HTR-8/SVneo (cell line): ENCODE measurements around the gene HBEGF.
"Not testable (repeated sequence)": the region's sequence is repeated elsewhere in the genome, so short reads cannot be mapped to it uniquely, and the experiment has no call there.

Experiments used
- DNase-seq: peaks from one replicate; pipeline ENCODE4 v3.0.0; 2011; ENCODE audit warnings: low spot score, mixed read lengths; ENCODE audit not compliant: insufficient read length
- FAIRE-seq: peaks from 2 replicates; lab custom pipeline; 2011; peaks lifted over from hg19 to GRCh38; lab: Jason Lieb, UNC

The HBEGF gene

GRCh38 chr5:140362311-140362710 is 15.9 kb upstream of the HBEGF start:
- DNase-seq: no peak
- FAIRE-seq: no peak

GRCh38 chr5:140361901-140362300 is 15.5 kb upstream of the HBEGF start:
- FAIRE-seq: no peak
- no peak for DNase-seq

- FAIRE-seq: no peak
- DNase-seq: no peak
Observed at GRCh38 chr5:140360681-140361479, 14.5 kb upstream of the HBEGF start.

- DNase-seq (no peak), FAIRE-seq (no peak)
Observed at GRCh38 chr5:140360101-140360500, 13.7 kb upstream of the HBEGF start, which contains the start of gene SLC4A9. TSS of gene SLC4A9 (plus strand) at chr5:140360194. CDS start at chr5:140360237, 43 bp downstream.

GRCh38 chr5:140358738-140359310 is 12.4 kb upstream of the HBEGF start:
- FAIRE-seq (no peak), DNase-seq (peak; percentile 53)

- peak; percentile 86 for FAIRE-seq
- peak; percentile 90 for DNase-seq
Observed at GRCh38 chr5:140357726-140358093, 11.3 kb upstream of the HBEGF start.

- no peak for DNase-seq
Observed at GRCh38 chr5:140356853-140357725, 10.7 kb upstream of the HBEGF start.

GRCh38 chr5:140355546-140355945 is 9.1 kb upstream of the HBEGF start:
- no peak for FAIRE-seq
- no peak for DNase-seq

More at GRCh38 chr5:140356853-140357725, 10.7 kb upstream of the HBEGF start:
- no peak for FAIRE-seq

GRCh38 chr5:140351609-140352334 is 5.4 kb upstream of the HBEGF start:
- FAIRE-seq: no peak
- DNase-seq: peak; percentile 66

- FAIRE-seq (no peak), DNase-seq (no peak)
Observed at GRCh38 chr5:140349244-140349643, 2.8 kb upstream of the HBEGF start.

GRCh38 chr5:140348104-140348503 is 1.7 kb upstream of the HBEGF start:
- FAIRE-seq: no peak

GRCh38 chr5:140347360-140347759 is 957 bp upstream of the HBEGF start:
- DNase-seq: no peak
- FAIRE-seq: no peak

More at GRCh38 chr5:140348104-140348503, 1.7 kb upstream of the HBEGF start:
- DNase-seq: no peak

- DNase-seq (peak; percentile 58), FAIRE-seq (no peak)
Observed at GRCh38 chr5:140345919-140346347, 470 bp downstream of the HBEGF start.

- DNase-seq: peak; percentile 46
Observed at GRCh38 chr5:140344683-140345423, 1.6 kb downstream of the HBEGF start.

GRCh38 chr5:140343849-140344248 is 2.6 kb downstream of the HBEGF start:
- not testable (repeated sequence) for FAIRE-seq, DNase-seq

More at GRCh38 chr5:140344683-140345423, 1.6 kb downstream of the HBEGF start:
- FAIRE-seq: peak; percentile 69

GRCh38 chr5:140342896-140343295 is 3.5 kb downstream of the HBEGF start:
- DNase-seq: no peak
- FAIRE-seq: no peak

- DNase-seq (no peak), FAIRE-seq (no peak)
Observed at GRCh38 chr5:140342287-140342686, 4.1 kb downstream of the HBEGF start.

- DNase-seq: no peak
- no peak for FAIRE-seq
Observed at GRCh38 chr5:140341591-140341990, 4.8 kb downstream of the HBEGF start.

- FAIRE-seq: no peak
- DNase-seq: no peak
Observed at GRCh38 chr5:140340605-140341121, 5.7 kb downstream of the HBEGF start.
